GM12873 (cell line): ENCODE data around the gene DDAH2.

Source experiments
- TF ChIP-seq, protein P1 (sequence below): IDR thresholded peaks from 2 replicates; pipeline ENCODE4 v1.5.1; 2012; ENCODE audit warnings: low read depth, mild to moderate bottlenecking, moderate library complexity, low read length, control low read depth; ENCODE audit not compliant: insufficient read depth; ENCODE audit errors: missing control alignments

DDAH2 gene

GRCh38 chr6:31715022-31715958, 13.8 kb downstream of the DDAH2 start, which contains the start of gene LY6G6D:
TSS of gene LY6G6D (plus strand) at chr6:31715348. CDS start at chr6:31715356, 8 bp downstream.
- TF ChIP-seq, protein P1, sequence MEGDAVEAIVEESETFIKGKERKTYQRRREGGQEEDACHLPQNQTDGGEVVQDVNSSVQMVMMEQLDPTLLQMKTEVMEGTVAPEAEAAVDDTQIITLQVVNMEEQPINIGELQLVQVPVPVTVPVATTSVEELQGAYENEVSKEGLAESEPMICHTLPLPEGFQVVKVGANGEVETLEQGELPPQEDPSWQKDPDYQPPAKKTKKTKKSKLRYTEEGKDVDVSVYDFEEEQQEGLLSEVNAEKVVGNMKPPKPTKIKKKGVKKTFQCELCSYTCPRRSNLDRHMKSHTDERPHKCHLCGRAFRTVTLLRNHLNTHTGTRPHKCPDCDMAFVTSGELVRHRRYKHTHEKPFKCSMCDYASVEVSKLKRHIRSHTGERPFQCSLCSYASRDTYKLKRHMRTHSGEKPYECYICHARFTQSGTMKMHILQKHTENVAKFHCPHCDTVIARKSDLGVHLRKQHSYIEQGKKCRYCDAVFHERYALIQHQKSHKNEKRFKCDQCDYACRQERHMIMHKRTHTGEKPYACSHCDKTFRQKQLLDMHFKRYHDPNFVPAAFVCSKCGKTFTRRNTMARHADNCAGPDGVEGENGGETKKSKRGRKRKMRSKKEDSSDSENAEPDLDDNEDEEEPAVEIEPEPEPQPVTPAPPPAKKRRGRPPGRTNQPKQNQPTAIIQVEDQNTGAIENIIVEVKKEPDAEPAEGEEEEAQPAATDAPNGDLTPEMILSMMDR = no peak

GRCh38 chr6:31713991-31714684, 15.0 kb downstream of the DDAH2 start:
- TF ChIP-seq, protein P1 = no peak

GRCh38 chr6:31713465-31713864, 15.6 kb downstream of the DDAH2 start:
- TF ChIP-seq, protein P1 = no peak

GRCh38 chr6:31712296-31712695, 16.8 kb downstream of the DDAH2 start:
- TF ChIP-seq, protein P1 = peak; percentile 32

GRCh38 chr6:31711233-31711632, 17.9 kb downstream of the DDAH2 start:
- TF ChIP-seq, protein P1 = no peak

DNA sequence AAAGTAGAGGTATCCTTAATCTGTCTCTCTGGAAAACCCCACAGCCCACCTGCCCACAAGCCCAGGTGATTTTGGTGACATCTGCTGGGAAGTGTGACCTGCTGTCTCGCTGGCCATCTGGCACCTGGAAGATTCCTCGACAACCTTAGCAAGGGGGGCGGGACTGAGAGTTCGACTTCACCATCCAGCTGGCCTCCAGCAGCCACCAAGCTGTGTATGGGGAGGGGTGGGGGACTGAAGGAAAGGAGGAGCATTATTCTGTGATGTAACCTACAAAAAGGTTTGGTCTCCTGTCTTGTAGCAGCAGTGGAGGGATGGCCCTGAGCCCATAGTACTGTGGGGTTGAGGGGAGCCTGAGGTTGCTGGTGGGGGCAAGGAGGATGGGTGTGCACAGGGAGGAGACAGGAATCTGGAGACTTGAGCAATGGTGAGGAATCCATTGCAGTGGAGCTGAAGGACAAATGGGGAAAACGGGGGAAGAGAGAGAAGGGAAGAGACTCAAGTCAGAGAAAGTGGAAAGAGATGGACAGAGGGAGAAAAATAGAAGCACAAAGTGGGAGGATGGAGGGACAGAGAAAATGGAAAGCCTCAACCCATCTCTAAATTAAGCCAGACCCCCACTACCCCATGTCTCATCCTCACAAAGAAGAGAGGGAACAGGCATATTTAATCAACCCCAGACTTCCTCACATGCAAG, 18.4 kb downstream of the DDAH2 start:
- TF ChIP-seq, protein P1 = no peak
